Measurements from ENCODE around the gene CCDC78. TPM values are rescaled to one million over a fixed set of nuclear protein-coding genes. Genes with fewer than 3 reads are reported as not detected.

The CCDC78 gene
- total RNA-seq, 2 donors from 2014 or later: 0.92 to 0.95 TPM

- peaks cover 41 to 57% of the 10 kb centered on the region in 2 donors for H3K4me1 ChIP-seq (ENCODE audit: control insufficient read depth in 1 of 2, low read depth in 2 of 2)
- no peak for DNase-seq (ENCODE audit: low spot score)
- no peak overlapping the region for H3K4me3 ChIP-seq
- H3K27me3 ChIP-seq (replicated peaks; ENCODE audit: insufficient read depth): no peaks in the 10 kb centered on the region
- no peaks in the 10 kb centered on the region for H3K9me3 ChIP-seq
- no peak overlapping the region for H3K27ac ChIP-seq
- TF ChIP-seq, protein P1, sequence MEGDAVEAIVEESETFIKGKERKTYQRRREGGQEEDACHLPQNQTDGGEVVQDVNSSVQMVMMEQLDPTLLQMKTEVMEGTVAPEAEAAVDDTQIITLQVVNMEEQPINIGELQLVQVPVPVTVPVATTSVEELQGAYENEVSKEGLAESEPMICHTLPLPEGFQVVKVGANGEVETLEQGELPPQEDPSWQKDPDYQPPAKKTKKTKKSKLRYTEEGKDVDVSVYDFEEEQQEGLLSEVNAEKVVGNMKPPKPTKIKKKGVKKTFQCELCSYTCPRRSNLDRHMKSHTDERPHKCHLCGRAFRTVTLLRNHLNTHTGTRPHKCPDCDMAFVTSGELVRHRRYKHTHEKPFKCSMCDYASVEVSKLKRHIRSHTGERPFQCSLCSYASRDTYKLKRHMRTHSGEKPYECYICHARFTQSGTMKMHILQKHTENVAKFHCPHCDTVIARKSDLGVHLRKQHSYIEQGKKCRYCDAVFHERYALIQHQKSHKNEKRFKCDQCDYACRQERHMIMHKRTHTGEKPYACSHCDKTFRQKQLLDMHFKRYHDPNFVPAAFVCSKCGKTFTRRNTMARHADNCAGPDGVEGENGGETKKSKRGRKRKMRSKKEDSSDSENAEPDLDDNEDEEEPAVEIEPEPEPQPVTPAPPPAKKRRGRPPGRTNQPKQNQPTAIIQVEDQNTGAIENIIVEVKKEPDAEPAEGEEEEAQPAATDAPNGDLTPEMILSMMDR (IDR thresholded peaks at IDR 0.05): no peak
- peaks cover 25% of the 10 kb centered on the region for H3K36me3 ChIP-seq
- ATAC-seq (ENCODE audit: insufficient number of reproducible peaks, low FRiP score, low read depth): no peak
Observed at GRCh38 chr16:685967-686366, 40.3 kb downstream of the CCDC78 start.

DNA sequence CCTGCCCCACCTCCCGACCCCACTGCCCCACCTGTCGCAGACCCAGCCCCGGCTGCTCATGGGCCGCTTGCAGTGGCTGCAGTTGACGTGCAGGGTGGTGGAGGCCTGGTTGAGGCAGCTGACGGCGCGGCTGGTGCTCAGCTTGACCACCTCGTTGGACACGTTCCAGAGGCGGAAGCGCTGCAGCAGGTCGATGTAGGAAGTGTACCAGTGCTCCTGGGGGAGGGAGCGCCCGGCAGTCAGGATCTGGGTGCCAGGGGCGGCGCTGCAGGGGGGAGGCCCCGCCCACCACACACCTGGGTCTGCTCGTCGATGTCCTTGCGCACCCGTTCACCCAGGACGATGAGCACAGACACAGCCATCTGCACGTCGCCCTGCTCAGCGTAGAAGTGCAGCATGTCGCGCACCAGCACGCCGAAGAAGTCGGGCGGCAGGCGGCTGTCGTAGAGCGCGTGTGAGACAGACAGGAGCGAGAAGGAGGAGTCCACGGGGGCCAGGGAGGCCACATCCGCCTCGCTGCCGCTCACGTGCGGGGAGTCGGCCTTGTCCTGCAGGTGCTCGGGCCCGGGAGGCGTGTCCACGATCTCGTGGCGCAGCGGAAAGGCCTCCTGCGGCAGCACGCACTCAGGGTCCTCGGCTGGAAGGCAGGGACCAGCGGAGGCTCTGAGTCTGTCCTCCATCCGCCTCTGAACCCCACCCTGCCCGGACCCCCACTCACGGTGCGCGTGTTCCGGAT is 41.1 kb downstream of the CCDC78 start:
- peaks cover 39 to 57% of the 10 kb centered on the region in 2 donors for H3K4me1 ChIP-seq (ENCODE audit: control insufficient read depth in 1 of 2, low read depth in 2 of 2)
- ATAC-seq (ENCODE audit: insufficient number of reproducible peaks, low FRiP score, low read depth) (no peak), DNase-seq (ENCODE audit: low spot score) (no peak)
- H3K27ac ChIP-seq: no peak overlapping the region
- peaks cover 25% of the 10 kb centered on the region for H3K36me3 ChIP-seq
- H3K27me3 ChIP-seq (replicated peaks; ENCODE audit: insufficient read depth): no peaks in the 10 kb centered on the region
- TF ChIP-seq, protein P1 (IDR thresholded peaks at IDR 0.05): no peak
- no peaks in the 10 kb centered on the region for H3K9me3 ChIP-seq
- H3K4me3 ChIP-seq: peak overlapping the region; percentile 87

GRCh38 chr16:684071-684794 is 42.0 kb downstream of the CCDC78 start, which contains the start of gene JMJD8:
JMJD8 (minus strand) TSS chr16:684334; CDS start chr16:684319, 15 bp downstream.
- H3K36me3 ChIP-seq: peaks cover 25% of the 10 kb centered on the region
- H3K4me3 ChIP-seq: peak within 1 kb of the TSS; percentile 87
- H3K27ac ChIP-seq: peak within 1 kb of the TSS; percentile 73 to 79
- no peaks in the 10 kb centered on the region for H3K9me3 ChIP-seq
- TF ChIP-seq, protein P1 (IDR thresholded peaks at IDR 0.05): no peak
- no peaks in the 10 kb centered on the region for H3K27me3 ChIP-seq (replicated peaks; ENCODE audit: insufficient read depth)
- peak; percentile 85 for DNase-seq (ENCODE audit: low spot score)
- H3K4me1 ChIP-seq (ENCODE audit: control insufficient read depth in 1 of 2, low read depth in 2 of 2): peaks cover 34 to 55% of the 10 kb centered on the region in 2 donors
- peak; percentile 57 for ATAC-seq (ENCODE audit: insufficient number of reproducible peaks, low FRiP score, low read depth)

GRCh38 chr16:683396-684070 is 42.7 kb downstream of the CCDC78 start:
- Histone ChIP-seq H3K36me3 (peaks cover 25% of the 10 kb centered on the region), H3K27ac (no peak overlapping the region), H3K4me3 (peak overlapping the region; percentile 87), H3K27me3 (replicated peaks; ENCODE audit: insufficient read depth) (no peaks in the 10 kb centered on the region), H3K4me1 (ENCODE audit: control insufficient read depth in 1 of 2, low read depth in 2 of 2) (peaks cover 33 to 52% of the 10 kb centered on the region in 2 donors), H3K9me3 (no peaks in the 10 kb centered on the region)
- ATAC-seq (ENCODE audit: insufficient number of reproducible peaks, low FRiP score, low read depth) (no peak), DNase-seq (ENCODE audit: low spot score) (no peak)
- TF ChIP-seq, protein P1 (IDR thresholded peaks at IDR 0.05): no peak

Data from thoracic aorta (tissue), 2 donors.